HG03039 (cell line): ENCODE measurements around the gene OGFOD1.

Experiments used
- ATAC-seq: cut with Tn5 transposase; IDR thresholded peaks from one replicate; pipeline ENCODE4 v1.9.1; 2021; ENCODE audit warnings: mild to moderate bottlenecking, moderate library complexity; ENCODE audit not compliant: unreplicated experiment

The OGFOD1 gene

DNA sequence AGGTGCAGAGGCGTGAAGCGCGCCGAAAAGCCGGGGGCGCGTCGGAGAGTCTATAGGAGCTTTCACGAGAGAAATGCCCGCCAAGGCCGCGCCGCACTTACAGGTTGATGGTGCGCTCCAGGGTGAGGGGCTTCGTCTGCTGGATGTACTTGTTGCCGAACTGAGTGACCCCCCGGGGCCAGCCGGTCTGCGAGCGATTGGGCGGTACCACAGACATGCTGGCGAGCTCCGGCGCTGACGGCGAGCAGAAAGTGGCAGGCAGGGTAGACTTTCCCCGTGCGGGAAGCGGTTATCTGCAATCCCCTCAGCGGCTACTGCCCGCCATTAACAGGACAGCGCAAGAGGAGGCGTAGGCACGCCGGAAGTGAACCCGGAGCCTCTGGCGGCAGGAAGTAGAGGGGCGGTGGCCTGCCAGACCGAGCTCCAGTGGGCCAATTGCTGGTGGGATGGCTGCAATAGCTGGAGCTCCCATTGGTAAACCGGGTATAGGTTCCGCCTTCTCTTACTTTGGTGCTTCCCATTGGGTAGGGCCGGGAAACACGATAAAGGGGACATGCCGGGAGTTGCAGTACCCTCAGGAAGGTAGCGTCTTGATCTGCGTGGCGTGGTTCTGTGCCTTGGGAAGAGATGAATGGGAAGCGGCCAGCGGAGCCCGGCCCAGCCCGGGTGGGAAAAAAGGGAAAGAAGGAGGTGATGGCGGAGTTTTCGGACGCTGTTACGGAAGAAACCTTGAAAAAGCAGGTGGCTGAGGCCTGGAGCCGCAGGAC, at the start of gene OGFOD1, which contains the start of gene NUDT21:
Gene OGFOD1 (plus strand): TSS at position 569 of the 767 bp plus-strand sequence. CDS start 59 bp downstream, at position 628.
Gene NUDT21 (minus strand): TSS at position 347 of the 767 bp plus-strand sequence. CDS start 130 bp downstream, at position 217.
- peak; percentile 97 for ATAC-seq

DNA sequence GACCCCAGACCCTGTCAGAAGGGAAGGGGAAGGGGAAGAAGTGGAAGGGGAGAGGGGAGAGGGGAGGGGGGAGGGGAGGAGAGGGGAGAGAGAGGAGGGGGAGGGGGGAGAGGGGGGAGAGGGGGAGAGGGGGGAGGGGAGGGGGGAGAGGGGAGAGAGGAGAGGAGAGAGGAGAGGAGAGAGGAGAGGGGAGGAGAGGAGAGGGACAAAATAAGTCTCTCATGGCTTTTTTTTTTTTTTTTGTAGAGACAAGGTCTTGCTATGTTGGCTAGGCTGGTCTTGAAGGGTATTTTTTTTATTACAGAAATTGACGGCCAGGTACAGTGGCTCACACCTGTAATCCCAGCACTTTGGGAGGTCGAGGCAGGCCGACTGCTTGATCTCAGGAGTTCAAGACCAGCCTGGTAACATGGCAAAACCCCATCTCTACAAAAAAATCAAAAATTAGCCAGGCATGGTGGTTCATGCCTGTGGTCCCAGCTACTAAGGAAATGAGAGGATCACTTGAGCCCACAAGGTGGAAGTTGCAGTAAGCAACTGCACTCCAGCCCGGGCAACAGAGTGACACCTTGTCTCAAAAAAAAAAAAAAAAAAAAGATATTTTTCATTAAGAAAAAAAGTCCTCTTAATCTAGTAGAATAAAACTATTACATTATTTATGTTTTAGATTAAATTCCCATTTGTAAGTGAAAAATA, 45.2 kb upstream of the OGFOD1 start:
- no peak for ATAC-seq

- no peak for ATAC-seq
Measured at GRCh38 chr16:56408379-56409098, 42.8 kb upstream of the OGFOD1 start.

- no peak for ATAC-seq
Measured at GRCh38 chr16:56409195-56409594, 42.2 kb upstream of the OGFOD1 start.

- ATAC-seq = no peak
Measured at GRCh38 chr16:56411123-56411522, 40.2 kb upstream of the OGFOD1 start.

GRCh38 chr16:56411624-56412023, 39.7 kb upstream of the OGFOD1 start:
- no peak for ATAC-seq

GRCh38 chr16:56413381-56413780, 38.0 kb upstream of the OGFOD1 start:
- no peak for ATAC-seq

DNA sequence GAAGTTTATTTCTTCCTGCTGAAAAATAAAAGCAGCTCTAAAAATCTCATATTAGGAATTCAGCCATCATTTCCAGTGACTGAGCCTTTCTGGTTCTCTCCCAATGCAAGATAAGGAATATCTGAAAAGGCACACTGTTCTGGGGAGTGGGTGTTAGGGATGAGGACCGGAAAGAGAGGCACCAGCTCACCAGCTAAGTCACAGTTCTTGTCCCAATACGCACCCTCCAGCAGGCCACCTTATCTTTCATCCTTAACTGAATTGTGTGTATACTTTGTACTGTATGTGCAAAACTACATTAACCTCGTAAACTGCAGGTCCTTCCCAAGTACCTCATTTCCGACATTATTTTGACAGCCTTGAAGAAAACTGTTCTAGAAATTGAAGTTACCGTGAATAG, 37.0 kb upstream of the OGFOD1 start:
- no peak for ATAC-seq

DNA sequence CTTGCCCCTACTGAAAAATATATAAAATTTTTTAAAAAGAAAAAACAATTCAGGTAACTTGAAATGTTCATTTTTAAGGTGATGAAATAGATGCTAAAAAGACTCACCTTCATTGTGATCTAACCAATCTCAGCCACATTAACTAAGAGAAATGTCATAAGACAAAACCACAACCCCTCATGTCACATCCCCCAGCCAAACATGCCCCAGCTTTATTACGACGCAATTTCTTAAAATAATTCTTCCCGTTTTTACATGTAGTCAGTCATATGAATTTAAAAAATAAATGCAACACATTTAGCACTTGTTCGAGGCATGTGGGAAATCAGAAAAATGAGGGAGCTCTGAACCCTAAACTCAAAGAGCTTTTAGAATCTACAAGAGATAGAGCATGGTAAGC, 35.5 kb upstream of the OGFOD1 start:
- ATAC-seq = no peak

GRCh38 chr16:56417138-56417537, 34.2 kb upstream of the OGFOD1 start:
- no peak for ATAC-seq

GRCh38 chr16:56419740-56420548, 31.4 kb upstream of the OGFOD1 start:
- no peak for ATAC-seq

GRCh38 chr16:56420613-56421012, 30.7 kb upstream of the OGFOD1 start:
- no peak for ATAC-seq

DNA sequence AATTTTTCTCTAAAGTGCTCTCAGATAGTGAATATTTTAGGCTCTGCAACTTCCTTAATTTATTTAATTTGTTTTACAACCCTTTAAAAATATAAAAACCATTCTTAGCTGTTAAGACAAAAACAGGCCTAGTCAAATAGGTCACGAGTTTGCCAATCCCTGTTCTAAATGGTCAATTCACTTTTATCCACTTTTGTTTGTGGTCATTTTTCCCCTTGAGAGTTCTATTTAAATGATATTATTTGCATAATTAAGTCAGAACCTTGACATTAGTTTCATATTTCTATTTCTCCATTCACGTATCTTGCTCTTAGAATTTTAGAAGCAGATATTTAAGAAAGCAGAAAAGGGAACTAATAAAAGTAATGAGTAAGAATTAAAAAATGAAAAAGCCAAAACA, 30.0 kb upstream of the OGFOD1 start:
- ATAC-seq = no peak

DNA sequence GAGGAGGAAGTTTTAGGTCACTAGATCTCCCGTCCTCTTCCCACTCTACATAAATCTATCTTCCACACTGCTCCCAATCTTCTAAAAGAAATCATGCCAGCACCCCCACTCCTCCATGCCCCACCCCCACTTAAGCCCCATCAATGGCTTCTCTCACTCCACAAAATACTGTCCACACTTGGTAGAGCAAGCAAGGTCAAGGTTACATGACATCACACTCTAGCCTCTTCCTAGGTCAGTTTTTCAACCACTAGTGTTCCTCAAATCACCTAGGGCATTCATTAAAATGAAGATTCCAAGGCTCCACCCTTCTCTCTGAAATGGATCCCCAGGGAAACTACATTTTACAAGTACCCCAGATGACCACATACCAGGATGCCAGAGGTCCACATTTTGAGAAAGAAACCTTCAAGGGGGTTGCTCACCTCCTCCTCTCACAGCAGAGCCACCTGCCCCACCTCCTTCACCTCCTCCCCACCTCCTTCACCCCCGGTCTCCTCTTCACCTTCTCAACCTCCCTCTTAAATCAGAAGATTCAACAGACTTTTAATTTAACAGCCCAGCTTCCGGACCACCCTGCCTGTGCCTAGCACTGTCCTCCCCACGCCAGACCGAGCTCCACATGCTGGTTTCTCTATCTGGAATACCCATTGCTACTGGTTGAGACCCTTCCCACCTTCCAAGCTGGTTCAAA, 29.2 kb upstream of the OGFOD1 start:
- no peak for ATAC-seq

GRCh38 chr16:56422896-56423441, 28.4 kb upstream of the OGFOD1 start:
- no peak for ATAC-seq

GRCh38 chr16:56423584-56424403, 27.6 kb upstream of the OGFOD1 start:
- no peak for ATAC-seq

DNA sequence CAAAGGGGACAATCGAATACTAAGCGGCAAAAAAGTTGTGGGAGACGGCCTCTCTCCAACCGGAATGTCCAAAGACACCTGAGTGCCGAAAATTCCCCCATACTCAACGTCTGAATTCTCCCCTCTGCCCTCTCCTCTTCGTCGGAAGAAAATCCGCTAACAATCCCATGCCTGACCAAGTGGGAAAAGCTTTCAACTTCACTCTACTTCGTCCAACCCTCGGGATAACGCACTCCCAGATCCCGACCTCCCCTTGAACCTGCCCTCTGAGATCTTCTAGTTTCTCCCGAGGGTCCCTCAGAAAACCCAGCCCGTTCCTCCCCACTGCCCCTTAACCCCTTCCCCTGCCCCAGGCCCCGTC, 27.0 kb upstream of the OGFOD1 start:
- no peak for ATAC-seq

DNA sequence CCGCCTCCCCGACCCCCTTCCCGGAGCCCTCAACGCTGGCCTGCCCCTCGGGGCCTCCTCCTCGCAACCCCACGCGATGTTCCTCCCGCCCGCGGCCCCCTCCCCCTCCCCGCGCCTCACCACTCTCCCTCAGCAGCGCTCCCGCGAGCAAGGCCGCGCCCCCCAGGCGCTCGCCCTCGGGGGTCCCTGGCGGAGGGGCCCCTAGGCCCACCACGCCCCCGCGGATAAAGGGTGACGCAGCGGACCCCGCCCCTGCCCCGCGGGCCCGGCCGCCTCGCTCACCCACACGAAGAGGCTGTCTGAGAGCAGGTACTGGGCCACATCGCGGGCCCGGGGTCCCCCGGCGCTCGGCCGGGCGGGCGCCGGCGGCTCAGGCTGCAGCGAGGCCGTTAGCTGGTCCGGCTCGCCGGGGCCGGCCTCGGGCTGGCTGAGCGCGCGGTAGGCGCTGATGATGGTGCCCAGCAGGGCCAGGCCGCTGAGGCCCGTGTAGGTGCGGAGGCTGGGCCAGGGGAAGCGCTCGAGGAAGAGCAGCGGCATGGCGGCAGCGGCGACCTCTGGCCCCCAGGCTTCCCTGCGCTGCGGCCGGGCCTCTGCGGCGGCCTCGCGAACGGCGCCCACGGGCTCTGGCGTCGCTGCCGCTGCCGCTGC, 26.4 kb upstream of the OGFOD1 start:
- peak; percentile 24 for ATAC-seq

DNA sequence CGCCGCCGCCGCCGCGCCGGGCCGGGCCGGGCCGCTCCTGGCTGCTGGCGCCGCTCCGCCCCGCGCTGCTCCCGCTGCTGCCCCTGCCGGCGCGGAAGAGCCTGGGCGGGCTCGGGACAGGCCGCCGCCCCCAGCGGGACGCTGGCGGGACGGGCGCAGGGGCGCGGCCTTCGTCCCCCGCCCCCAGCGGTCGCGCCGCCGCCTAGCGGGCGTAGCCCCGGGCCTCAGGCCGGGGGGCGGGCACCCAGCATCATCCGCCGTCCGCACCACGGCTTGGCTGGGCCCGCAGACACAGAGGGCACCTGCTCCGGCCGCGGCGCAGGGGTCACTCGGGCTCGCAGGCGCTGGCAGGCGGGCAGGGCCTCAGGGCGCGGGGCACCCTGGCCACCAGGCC, 25.9 kb upstream of the OGFOD1 start, which contains the start of gene AMFR:
Gene AMFR (minus strand): TSS at position 107 of the 394 bp plus-strand sequence. CDS start 218 bp downstream, outside the sequence.
- peak; percentile 82 for ATAC-seq
